Testis (tissue), 2 donors: ENCODE measurements around the gene ITGB3BP.

Experiments
- CTCF ChIP-seq, 3 experiments: fragments of 450-650 bp in 2 of 3; fragments of 200-600 bp in 1 of 3; sonication (generic) in 1 of 3; IDR thresholded peaks; one replicate each; pipeline ENCODE4 v1.5.1; 2016 to 2019; ENCODE audit warnings: antibody characterized with exemption in 3 of 3, mild to moderate bottlenecking in 2 of 3, moderate library complexity in 1 of 3
- POLR2A ChIP-seq: fragments of 450-650 bp; IDR thresholded peaks from one replicate; pipeline ENCODE4 v1.6.1; 2017; ENCODE audit warnings: antibody characterized with exemption, mild to moderate bottlenecking, moderate library complexity

- TF ChIP-seq CTCF (IDR thresholded peaks at IDR 0.05) (no peak), POLR2A (no peak)
Observed at GRCh38 chr1:63413394-63413793, 109.6 kb downstream of the ITGB3BP start.
